CD8-positive, alpha-beta memory T cell (primary cell): Measurements from ENCODE around the gene DNER. TPM values are rescaled to one million over a fixed set of nuclear protein-coding genes. Genes with fewer than 3 reads are reported as not detected.

ENCODE experiments used
- CTCF ChIA-PET: fragments of 350-600 bp; sonication (Branson Sonifier 250); formaldehyde crosslinking; loops from one replicate; lab custom pipeline; 2021; ENCODE audit warnings: antibody characterized with exemption; lab: Charles Lee
- POLR2A ChIA-PET: fragments of 350-600 bp; sonication (Branson Sonifier 250); formaldehyde crosslinking; loops from one replicate; lab custom pipeline; 2021; ENCODE audit warnings: antibody characterized with exemption; lab: Charles Lee
- DNase-seq, 5 donors: peaks; one replicate each; pipeline versions ENCODE4 v3.0.0 to v3.0.0-alpha.2; 2020 to 2022; ENCODE audit warnings: mixed read lengths in 1 of 5
- H3K27ac ChIP-seq: one replicate; pipeline ENCODE4 v1.7.0; 2013; ENCODE audit warnings: low read depth, mild to moderate bottlenecking, low read length, moderate library complexity
- H3K27me3 ChIP-seq: 2 replicates; pipeline ENCODE4 v1.7.0; 2013; ENCODE audit warnings: low read length, mild to moderate bottlenecking; ENCODE audit not compliant: insufficient read depth, poor library complexity, severe bottlenecking
- H3K36me3 ChIP-seq: 2 replicates; pipeline ENCODE4 v1.7.0; 2013; ENCODE audit warnings: mild to moderate bottlenecking, low read length, moderate library complexity; ENCODE audit not compliant: insufficient read depth
- H3K4me1 ChIP-seq: 2 replicates; pipeline ENCODE4 v1.7.0; 2013; ENCODE audit warnings: mild to moderate bottlenecking, low read length, moderate library complexity; ENCODE audit not compliant: insufficient read depth
- H3K4me3 ChIP-seq: 2 replicates; pipeline ENCODE4 v1.7.0; 2013; ENCODE audit warnings: mild to moderate bottlenecking, low read length
- H3K9me3 ChIP-seq: 2 replicates; pipeline ENCODE4 v1.7.0; 2013; ENCODE audit warnings: mild to moderate bottlenecking, low read length
- H3K27ac Mint-ChIP-seq, 8 donors: one replicate each; pipeline ENCODE4 v1.8.0; 2020 to 2021; ENCODE audit warnings: mixed read lengths in 8 of 8, mild to moderate bottlenecking in 6 of 8, inconsistent platforms in 3 of 8, moderate library complexity in 3 of 8
- H3K27me3 Mint-ChIP-seq, 2 donors: one replicate each; pipeline ENCODE4 v1.8.0; 2020 to 2021; ENCODE audit warnings: mixed read lengths in 2 of 2, mild to moderate bottlenecking in 1 of 2, moderate library complexity in 1 of 2
- H3K36me3 Mint-ChIP-seq, 3 donors: one replicate each; pipeline ENCODE4 v1.8.0; 2020 to 2021; ENCODE audit warnings: mixed read lengths in 3 of 3, inconsistent platforms in 1 of 3, mild to moderate bottlenecking in 1 of 3
- H3K4me1 Mint-ChIP-seq, 3 donors: one replicate each; pipeline ENCODE4 v1.8.0; 2020 to 2021; ENCODE audit warnings: mixed read lengths in 3 of 3, inconsistent platforms in 1 of 3, mild to moderate bottlenecking in 1 of 3
- H3K4me3 Mint-ChIP-seq, 7 donors: one replicate each; pipeline ENCODE4 v1.8.0; 2020 to 2021; ENCODE audit warnings: mixed read lengths in 7 of 7, mild to moderate bottlenecking in 6 of 7, moderate library complexity in 4 of 7, inconsistent platforms in 2 of 7
- H3K9me3 Mint-ChIP-seq, 5 donors: one replicate each; pipeline ENCODE4 v1.8.0; 2020 to 2022; ENCODE audit warnings: mixed read lengths in 5 of 5, mild to moderate bottlenecking in 3 of 5, moderate library complexity in 2 of 5, inconsistent platforms in 1 of 5
- polyA plus RNA-seq: library from polyadenylated mRNA; unstranded; fragments of 300-500 nt; fragmentation: Illumina TruSeq; gene quantifications from one replicate; pipeline ENCODE4 v1.2.3, GENCODE V29; 2021
- total RNA-seq, 2 experiments: library from RNA; stranded (reverse); gene quantifications; one replicate each; pipeline ENCODE4 v1.2.3, GENCODE V29; 2021

The DNER gene
- total and polyA plus RNA-seq, 3 experiments from 2014 or later, result not detected

- Histone ChIP-seq H3K9me3 (no peaks in the 10 kb centered on the region), H3K4me3 (no peak overlapping the region), H3K27me3 (no peaks in the 10 kb centered on the region), H3K4me1 (no peaks in the 10 kb centered on the region), H3K36me3 (no peaks in the 10 kb centered on the region), H3K27ac (no peak overlapping the region)
- Mint-ChIP-seq H3K4me3 (no peak overlapping the region), H3K9me3 (peaks cover 0 to 7% (median 0%) of the 10 kb centered on the region in 5 donors), H3K27ac (no peak overlapping the region), H3K36me3 (no peaks in the 10 kb centered on the region), H3K4me1 (no peaks in the 10 kb centered on the region), H3K27me3 (peaks cover 2 to 9% of the 10 kb centered on the region in 2 donors)
- ChIA-PET CTCF (no interaction called here), POLR2A (no interaction called here)
- DNase-seq, result no peak
These were observed 271.2 kb downstream of the DNER start for GRCh38 chr2:229443141-229443540.

- no peaks in the 10 kb centered on the region for H3K4me1 Mint-ChIP-seq
- peaks cover 0 to 7% (median 0%) of the 10 kb centered on the region in 5 donors for H3K9me3 Mint-ChIP-seq
- H3K27me3 ChIP-seq, result no peaks in the 10 kb centered on the region
- H3K4me1 ChIP-seq, result no peaks in the 10 kb centered on the region
- H3K36me3 ChIP-seq, result no peaks in the 10 kb centered on the region
- no peaks in the 10 kb centered on the region for H3K9me3 ChIP-seq
- H3K4me3 Mint-ChIP-seq, result no peak overlapping the region
- H3K36me3 Mint-ChIP-seq, result no peaks in the 10 kb centered on the region
- H3K27ac ChIP-seq, result no peak overlapping the region
- POLR2A ChIA-PET, result no interaction called here
- no peak overlapping the region for H3K4me3 ChIP-seq
- peaks cover 4 to 9% of the 10 kb centered on the region in 2 donors for H3K27me3 Mint-ChIP-seq
- CTCF ChIA-PET, result no interaction called here
- no peak for DNase-seq
- H3K27ac Mint-ChIP-seq, result no peak overlapping the region
These were observed 275.8 kb downstream of the DNER start for GRCh38 chr2:229438430-229439159.

GRCh38 chr2:229437467-229437866, 276.9 kb downstream of the DNER start:
- H3K4me3 ChIP-seq, result no peak overlapping the region
- H3K27me3 ChIP-seq, result no peaks in the 10 kb centered on the region
- H3K4me1 Mint-ChIP-seq, result no peaks in the 10 kb centered on the region
- H3K9me3 ChIP-seq, result no peaks in the 10 kb centered on the region
- ChIA-PET CTCF (no interaction called here), POLR2A (no interaction called here)
- peaks cover 0 to 7% (median 0%) of the 10 kb centered on the region in 5 donors for H3K9me3 Mint-ChIP-seq
- no peak overlapping the region for H3K27ac Mint-ChIP-seq
- H3K27me3 Mint-ChIP-seq, result peaks cover 1 to 5% of the 10 kb centered on the region in 2 donors
- H3K4me3 Mint-ChIP-seq, result no peak overlapping the region
- DNase-seq, result no peak
- H3K36me3 ChIP-seq, result no peaks in the 10 kb centered on the region
- no peaks in the 10 kb centered on the region for H3K36me3 Mint-ChIP-seq
- H3K4me1 ChIP-seq, result no peaks in the 10 kb centered on the region
- H3K27ac ChIP-seq, result no peak overlapping the region

- Mint-ChIP-seq H3K4me1 (no peaks in the 10 kb centered on the region), H3K27ac (no peak overlapping the region), H3K27me3 (peaks cover 0 to 1% of the 10 kb centered on the region in 2 donors), H3K36me3 (no peaks in the 10 kb centered on the region), H3K4me3 (no peak overlapping the region), H3K9me3 (no peaks in the 10 kb centered on the region)
- Histone ChIP-seq H3K27ac (no peak overlapping the region), H3K4me3 (no peak overlapping the region), H3K27me3 (no peaks in the 10 kb centered on the region), H3K4me1 (no peaks in the 10 kb centered on the region), H3K9me3 (no peaks in the 10 kb centered on the region), H3K36me3 (no peaks in the 10 kb centered on the region)
- CTCF ChIA-PET, result no interaction called here
- DNase-seq, result no peak
- POLR2A ChIA-PET, result no interaction called here
These were observed 280.2 kb downstream of the DNER start for GRCh38 chr2:229434187-229434586.

- ChIA-PET POLR2A (no interaction called here), CTCF (no interaction called here)
- no peak for DNase-seq
- Histone ChIP-seq H3K4me3 (no peak overlapping the region), H3K27ac (no peak overlapping the region), H3K4me1 (no peaks in the 10 kb centered on the region), H3K27me3 (no peaks in the 10 kb centered on the region), H3K36me3 (no peaks in the 10 kb centered on the region), H3K9me3 (no peaks in the 10 kb centered on the region)
- no peaks in the 10 kb centered on the region for H3K4me1 Mint-ChIP-seq
- H3K27me3 Mint-ChIP-seq, result peaks cover 0 to 1% of the 10 kb centered on the region in 2 donors
- H3K9me3 Mint-ChIP-seq, result no peaks in the 10 kb centered on the region
- no peaks in the 10 kb centered on the region for H3K36me3 Mint-ChIP-seq
- H3K27ac Mint-ChIP-seq, result no peak overlapping the region
- H3K4me3 Mint-ChIP-seq, result no peak overlapping the region
These were observed 281.0 kb downstream of the DNER start for GRCh38 chr2:229433351-229433750.

GRCh38 chr2:229431327-229431954, 282.9 kb downstream of the DNER start:
- Histone ChIP-seq H3K36me3 (no peaks in the 10 kb centered on the region), H3K27me3 (no peaks in the 10 kb centered on the region), H3K9me3 (no peaks in the 10 kb centered on the region), H3K4me1 (no peaks in the 10 kb centered on the region), H3K4me3 (no peak overlapping the region), H3K27ac (no peak overlapping the region)
- Mint-ChIP-seq H3K4me1 (no peaks in the 10 kb centered on the region), H3K4me3 (no peak overlapping the region), H3K9me3 (no peaks in the 10 kb centered on the region), H3K27me3 (no peaks in the 10 kb centered on the region), H3K27ac (no peak overlapping the region), H3K36me3 (no peaks in the 10 kb centered on the region)
- DNase-seq, result no peak
- POLR2A ChIA-PET, result no interaction called here
- CTCF ChIA-PET, result no interaction called here

GRCh38 chr2:229429589-229429988, 284.8 kb downstream of the DNER start:
- H3K4me1 Mint-ChIP-seq, result no peaks in the 10 kb centered on the region
- no peaks in the 10 kb centered on the region for H3K27me3 Mint-ChIP-seq
- ChIA-PET POLR2A (no interaction called here), CTCF (no interaction called here)
- H3K9me3 Mint-ChIP-seq, result no peaks in the 10 kb centered on the region
- no peaks in the 10 kb centered on the region for H3K27me3 ChIP-seq
- H3K4me3 ChIP-seq, result no peak overlapping the region
- no peak for DNase-seq
- no peak overlapping the region for H3K27ac ChIP-seq
- no peaks in the 10 kb centered on the region for H3K9me3 ChIP-seq
- H3K36me3 Mint-ChIP-seq, result no peaks in the 10 kb centered on the region
- no peaks in the 10 kb centered on the region for H3K4me1 ChIP-seq
- no peak overlapping the region for H3K4me3 Mint-ChIP-seq
- no peaks in the 10 kb centered on the region for H3K36me3 ChIP-seq
- H3K27ac Mint-ChIP-seq, result no peak overlapping the region

- no peaks in the 10 kb centered on the region for H3K27me3 Mint-ChIP-seq
- H3K27ac Mint-ChIP-seq, result no peak overlapping the region
- POLR2A ChIA-PET, result no interaction called here
- H3K36me3 ChIP-seq, result no peaks in the 10 kb centered on the region
- H3K4me3 Mint-ChIP-seq, result no peak overlapping the region
- no peaks in the 10 kb centered on the region for H3K4me1 ChIP-seq
- no peak for DNase-seq
- no peaks in the 10 kb centered on the region for H3K4me1 Mint-ChIP-seq
- H3K27ac ChIP-seq, result no peak overlapping the region
- H3K9me3 Mint-ChIP-seq, result no peaks in the 10 kb centered on the region
- H3K27me3 ChIP-seq, result no peaks in the 10 kb centered on the region
- H3K36me3 Mint-ChIP-seq, result no peaks in the 10 kb centered on the region
- H3K9me3 ChIP-seq, result no peaks in the 10 kb centered on the region
- no peak overlapping the region for H3K4me3 ChIP-seq
- CTCF ChIA-PET, result no interaction called here
These were observed 287.9 kb downstream of the DNER start for GRCh38 chr2:229426464-229426863.
